Retinal pigment epithelial cell (primary cell): ENCODE measurements around the gene MRNIP.

ENCODE experiments used
- DNase-seq: peaks from one replicate; pipeline ENCODE4 v3.0.0-alpha.2; 2010; ENCODE audit warnings: low read depth
- H3K4me3 ChIP-seq: 2 replicates; pipeline ENCODE4 v1.5.1; 2011; ENCODE audit warnings: mild to moderate bottlenecking, low read length, control low read depth, moderate library complexity
- CTCF ChIP-seq: conservative IDR thresholded peaks from 2 replicates; pipeline ENCODE4 v1.5.1; 2011; ENCODE audit warnings: low read depth, low read length, control low read depth, inconsistent platforms

Gene MRNIP

DNA sequence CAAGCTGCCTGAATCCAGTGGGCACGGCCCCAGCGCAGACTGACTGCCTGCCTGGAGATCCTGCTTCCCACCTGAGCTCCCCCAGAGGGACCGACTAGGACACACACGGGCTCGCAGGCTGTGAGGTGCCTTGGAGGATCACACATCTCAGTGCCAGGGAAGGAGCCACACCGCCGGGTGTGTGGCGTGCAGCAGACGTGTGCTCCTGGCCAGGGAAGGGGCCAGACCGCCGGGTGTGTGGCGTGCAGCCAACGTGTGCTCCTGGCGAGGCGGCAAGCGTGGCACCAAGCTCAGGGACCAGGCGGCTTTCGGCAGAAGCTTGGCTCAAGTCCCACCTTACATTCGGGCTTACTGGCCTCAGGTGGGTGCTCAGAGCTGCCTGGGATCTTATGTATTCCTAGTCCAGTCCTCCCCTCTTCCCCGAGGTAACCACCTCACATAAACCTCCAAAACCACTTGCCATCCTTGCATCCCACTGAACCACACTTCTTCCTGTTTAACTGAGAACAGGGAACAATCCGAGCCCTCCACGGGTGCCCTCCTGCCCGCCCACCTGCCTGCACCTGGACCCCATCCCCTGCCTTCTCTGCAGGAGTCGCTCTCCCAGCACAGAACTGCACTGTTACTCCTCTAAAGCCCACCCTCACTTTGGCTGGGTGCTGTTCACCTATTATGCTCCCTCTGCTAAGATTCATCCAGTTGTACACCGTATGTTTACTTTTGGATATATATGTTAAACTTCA is 22.4 kb upstream of the MRNIP start:
- TF ChIP-seq CTCF = no peak
- no peak for DNase-seq
- H3K4me3 ChIP-seq = no peak overlapping the region

DNA sequence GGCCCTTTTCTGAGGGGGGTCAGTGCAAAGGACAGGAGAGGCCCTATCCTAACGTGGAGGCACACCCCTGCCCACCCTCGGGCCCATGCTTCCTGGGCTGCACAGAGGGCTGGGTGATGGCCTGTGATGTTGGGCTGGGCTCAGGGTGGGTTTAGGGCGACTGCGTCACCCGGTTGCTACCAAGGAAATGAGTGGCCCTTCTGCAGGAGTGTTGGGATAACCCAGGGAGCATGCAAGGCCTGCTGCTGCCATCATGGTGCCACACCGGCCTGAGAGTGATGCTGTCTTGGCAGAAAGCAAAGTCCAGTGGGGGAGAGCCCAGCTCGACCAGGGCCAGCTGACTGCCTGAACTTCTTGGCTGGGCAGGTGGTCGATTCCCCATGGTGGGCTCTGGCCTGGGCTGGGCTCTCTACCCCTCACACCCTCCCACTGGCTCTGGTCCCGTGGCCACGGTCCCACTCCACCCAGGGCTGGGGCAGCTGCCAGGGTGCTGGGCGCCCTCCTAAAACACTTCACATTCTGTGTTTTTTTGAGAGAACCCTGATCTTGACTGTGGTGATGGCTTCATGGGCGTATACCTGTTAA is 21.5 kb upstream of the MRNIP start:
- H3K4me3 ChIP-seq = no peak overlapping the region
- no peak for DNase-seq
- no peak for TF ChIP-seq CTCF

DNA sequence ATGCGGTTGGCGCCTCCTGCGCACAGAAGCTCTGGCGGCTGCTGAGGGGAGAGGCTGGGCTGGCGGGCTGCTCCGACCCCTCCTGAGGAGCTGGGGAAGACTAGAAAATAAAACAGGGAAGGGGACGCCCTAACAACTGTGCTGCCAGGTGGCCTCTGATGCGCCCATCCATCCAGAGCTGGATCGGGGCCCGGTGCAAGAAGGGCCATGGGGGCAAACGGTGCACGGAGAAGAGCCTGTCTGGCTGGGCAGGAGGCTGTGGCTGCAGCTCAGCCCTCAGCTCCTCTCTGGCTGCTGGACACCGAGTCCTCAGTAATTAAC is 21.0 kb upstream of the MRNIP start:
- no peak overlapping the region for H3K4me3 ChIP-seq
- DNase-seq = no peak
- no peak for TF ChIP-seq CTCF

DNA sequence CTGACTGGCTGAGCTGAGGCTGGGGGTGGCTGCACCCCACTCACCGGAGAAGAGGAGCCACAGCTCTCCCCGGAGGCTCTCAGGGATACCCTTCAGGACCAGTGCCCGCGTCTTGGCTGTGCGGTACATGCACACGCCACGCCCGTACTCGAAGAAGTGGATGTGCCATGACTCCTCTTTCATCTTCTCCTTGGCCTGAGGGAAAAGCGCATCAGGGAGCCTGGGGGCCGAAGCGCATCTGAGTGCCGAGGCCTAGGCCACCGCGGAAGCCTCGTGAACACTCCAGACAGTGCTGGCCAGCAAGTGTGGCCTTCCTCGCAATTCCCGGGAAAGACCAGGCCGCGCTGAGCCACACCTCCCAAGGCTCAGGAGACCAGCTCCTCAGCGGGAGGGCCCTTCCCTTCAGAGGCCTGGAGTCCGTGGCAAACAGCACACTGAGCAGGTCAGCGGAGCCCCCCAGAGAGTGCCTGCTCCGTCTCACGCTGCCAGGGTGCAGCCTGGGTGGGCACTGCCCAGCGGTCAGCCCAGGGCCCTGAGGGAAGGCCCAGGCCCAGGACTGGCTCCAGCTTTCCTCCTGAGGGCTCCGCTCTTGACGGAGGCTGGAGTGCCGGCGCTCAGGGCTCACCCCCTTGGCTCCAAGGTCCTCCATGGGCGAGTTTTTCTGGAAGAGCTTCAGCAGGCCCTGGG is 20.5 kb upstream of the MRNIP start:
- TF ChIP-seq CTCF = no peak
- H3K4me3 ChIP-seq = no peak overlapping the region
- DNase-seq = no peak

DNA sequence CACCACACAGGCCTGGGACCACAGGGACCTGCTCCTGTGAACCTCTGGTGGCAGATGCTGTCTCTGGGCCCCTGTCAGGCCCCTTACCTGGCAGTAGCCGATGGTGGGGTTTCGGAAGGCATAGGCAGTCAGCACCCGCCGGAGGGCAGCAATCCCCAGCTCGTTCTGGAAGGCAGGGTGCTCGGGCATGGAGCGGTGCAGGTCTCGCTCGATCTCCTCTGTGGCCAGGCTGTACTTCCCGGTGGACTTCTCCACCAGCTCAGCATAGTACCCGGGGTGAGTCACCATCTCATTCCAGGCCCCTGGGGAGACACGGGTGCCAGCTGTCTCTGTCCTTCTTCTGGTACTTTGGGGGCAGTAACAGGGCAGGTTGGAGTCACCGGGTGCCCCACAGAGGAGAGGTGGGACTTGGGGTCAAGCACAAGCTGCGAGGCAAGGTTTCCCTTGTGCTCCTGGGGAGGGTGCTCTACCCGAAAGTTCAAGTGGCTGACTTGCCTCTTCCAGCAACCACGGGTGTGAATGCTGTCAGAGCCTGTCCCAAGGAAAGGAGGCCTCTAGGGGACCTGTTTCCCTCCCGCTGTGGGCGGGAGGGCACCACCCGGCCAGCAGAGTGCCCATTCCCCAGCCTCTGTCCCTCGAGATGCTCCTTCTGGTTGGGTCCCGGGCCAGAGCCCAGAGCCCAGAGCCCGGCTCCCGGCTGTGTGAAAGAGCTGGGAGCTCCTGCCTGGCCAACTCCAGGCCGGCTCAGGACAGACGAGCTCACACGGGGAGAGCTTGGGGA is 19.8 kb upstream of the MRNIP start:
- TF ChIP-seq CTCF = no peak
- DNase-seq = no peak
- no peak overlapping the region for H3K4me3 ChIP-seq

DNA sequence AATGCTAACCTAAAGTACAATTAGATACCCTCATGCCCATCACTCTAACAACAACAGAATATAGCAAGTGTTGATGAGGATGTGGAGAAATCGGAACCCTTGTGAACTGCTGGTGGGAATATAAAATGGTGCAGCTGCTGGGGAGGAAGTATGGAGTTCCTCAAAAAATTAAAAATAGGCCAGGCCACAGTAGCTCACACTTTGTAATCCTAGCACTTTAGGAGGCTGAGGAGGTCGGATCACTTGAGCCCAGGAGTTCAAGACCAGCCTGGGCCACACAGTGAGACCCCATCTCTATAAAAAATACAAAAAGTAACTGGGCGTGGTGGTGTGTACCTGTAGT is 18.0 kb upstream of the MRNIP start:
- no peak for TF ChIP-seq CTCF
- no peak overlapping the region for H3K4me3 ChIP-seq
- DNase-seq = no peak
